GM23248 (cell line): ENCODE results near the gene PDYN.

ENCODE experiments used
- EZH2 ChIP-seq: fragments of 200-600 bp; sonication (generic); IDR thresholded peaks from 2 replicates; pipeline ENCODE4 v1.6.1; 2018; ENCODE audit warnings: antibody characterized with exemption, mild to moderate bottlenecking; ENCODE audit not compliant: insufficient read depth, poor library complexity, severe bottlenecking
- EZH2phosphoT487 ChIP-seq: fragments of 200-600 bp; sonication (generic); IDR thresholded peaks from 2 replicates; pipeline ENCODE4 v1.6.1; 2018; ENCODE audit warnings: antibody characterized with exemption, moderate library complexity, mild to moderate bottlenecking, low read depth; ENCODE audit not compliant: insufficient read depth

DNA sequence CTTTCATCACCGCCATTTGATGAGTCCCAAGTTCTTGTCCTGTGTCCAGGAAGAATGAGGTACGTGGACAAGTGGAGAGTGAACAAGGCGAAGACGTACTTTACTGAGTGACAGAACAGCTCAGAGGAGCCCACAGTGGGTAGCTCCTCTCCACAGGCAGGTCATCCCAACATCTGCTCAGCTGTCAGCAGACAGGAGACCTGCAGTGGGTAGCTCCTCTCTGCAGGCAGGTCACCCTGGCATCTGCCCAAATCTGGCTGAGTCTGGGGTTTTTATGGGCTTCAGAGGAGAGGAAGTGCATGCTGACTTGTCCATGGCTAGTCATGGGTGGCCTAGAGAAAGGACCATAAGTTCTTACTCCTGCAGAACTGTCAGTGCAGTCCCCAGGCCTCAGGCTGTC lies 32.7 kb upstream of the PDYN start:
- TF ChIP-seq EZH2 (no peak), EZH2phosphoT487 (no peak)
